Measurements from ENCODE around the gene TSHZ3. TPM values are rescaled to one million over a fixed set of nuclear protein-coding genes. Genes with fewer than 3 reads are reported as not detected.

Gene TSHZ3
- total RNA-seq, 1 experiment from 2014 or later, result 2.9 TPM

GRCh38 chr19:31263328-31263727 is 85.9 kb downstream of the TSHZ3 start:
- DNase-seq (ENCODE audit: low read depth), result no peak

- DNase-seq (ENCODE audit: low read depth), result no peak
These were observed 86.5 kb downstream of the TSHZ3 start for GRCh38 chr19:31262725-31263191.

- no peak for DNase-seq (ENCODE audit: low read depth)
These were observed 87.5 kb downstream of the TSHZ3 start for GRCh38 chr19:31261603-31262212.

- DNase-seq (ENCODE audit: low read depth), result no peak
These were observed 88.1 kb downstream of the TSHZ3 start for GRCh38 chr19:31261019-31261602.

- no peak for DNase-seq (ENCODE audit: low read depth)
These were observed 88.9 kb downstream of the TSHZ3 start for GRCh38 chr19:31260171-31260933.

- DNase-seq (ENCODE audit: low read depth), result no peak
These were observed 90.8 kb downstream of the TSHZ3 start for GRCh38 chr19:31258211-31259052.

- no peak for DNase-seq (ENCODE audit: low read depth)
These were observed 91.7 kb downstream of the TSHZ3 start for GRCh38 chr19:31257426-31258130.

GRCh38 chr19:31257025-31257424 is 92.2 kb downstream of the TSHZ3 start:
- DNase-seq (ENCODE audit: low read depth), result no peak

- DNase-seq (ENCODE audit: low read depth), result no peak
These were observed 92.7 kb downstream of the TSHZ3 start for GRCh38 chr19:31256593-31256960.

- no peak for DNase-seq (ENCODE audit: low read depth)
These were observed 93.2 kb downstream of the TSHZ3 start for GRCh38 chr19:31255831-31256592.

- no peak for DNase-seq (ENCODE audit: low read depth)
These were observed 93.9 kb downstream of the TSHZ3 start for GRCh38 chr19:31255174-31255799.

GRCh38 chr19:31254611-31255010 is 94.6 kb downstream of the TSHZ3 start:
- peak; percentile 37 for DNase-seq (ENCODE audit: low read depth)

GRCh38 chr19:31254180-31254551 is 95.1 kb downstream of the TSHZ3 start:
- DNase-seq (ENCODE audit: low read depth), result peak; percentile 62

- DNase-seq (ENCODE audit: low read depth), result no peak
These were observed 95.6 kb downstream of the TSHZ3 start for GRCh38 chr19:31253526-31254179.

GRCh38 chr19:31252441-31252840 is 96.8 kb downstream of the TSHZ3 start:
- DNase-seq (ENCODE audit: low read depth), result no peak

- no peak for DNase-seq (ENCODE audit: low read depth)
These were observed 100.0 kb downstream of the TSHZ3 start for GRCh38 chr19:31249217-31249616.

GRCh38 chr19:31235806-31236205 is 113.4 kb downstream of the TSHZ3 start:
- DNase-seq (ENCODE audit: low read depth), result no peak

- DNase-seq (ENCODE audit: low read depth), result no peak
These were observed 115.9 kb downstream of the TSHZ3 start for GRCh38 chr19:31233295-31233800.

- DNase-seq (ENCODE audit: low read depth), result no peak
These were observed 116.4 kb downstream of the TSHZ3 start for GRCh38 chr19:31232871-31233270.

GRCh38 chr19:31232180-31232579 is 117.1 kb downstream of the TSHZ3 start:
- DNase-seq (ENCODE audit: low read depth), result no peak
